GM12878 (cell line): Measurements from ENCODE around the gene RIMS1.

Source experiments
- CEBPB ChIP-seq, 2 experiments: fragments of 150-350 bp in 1 of 2; IDR thresholded peaks; 2 replicates each; pipeline ENCODE4 v1.6.1; 2012 to 2014; ENCODE audit warnings: low read depth in 2 of 2, low read length in 2 of 2, borderline replicate concordance in 1 of 2, inconsistent platforms in 1 of 2
- GABPA ChIP-seq: IDR thresholded peaks from 2 replicates; pipeline ENCODE4 v1.6.1; 2014; ENCODE audit warnings: antibody characterized with exemption, low read depth, mild to moderate bottlenecking, inconsistent platforms
- MLLT1 ChIP-seq: fragments of 450-650 bp; IDR thresholded peaks from 2 replicates; pipeline ENCODE4 v1.6.1; 2016; ENCODE audit warnings: mild to moderate bottlenecking
- SMAD1 ChIP-seq: fragments of 450-650 bp; IDR thresholded peaks from 2 replicates; pipeline ENCODE4 v1.6.1; 2018; ENCODE audit warnings: mild to moderate bottlenecking, low read depth; ENCODE audit not compliant: partially characterized antibody
- ZNF274 ChIP-seq: IDR thresholded peaks from one replicate; pipeline ENCODE4 v1.8.0; 2011; ENCODE audit not compliant: insufficient read length, insufficient read depth
- TF ChIP-seq, protein P1 (sequence below): IDR thresholded peaks from 2 replicates; pipeline ENCODE4 v1.6.1; 2012; ENCODE audit warnings: low read depth, low read length, improper control_type of control experiment
- TF ChIP-seq, protein P2 (sequence below), 3 experiments: IDR thresholded peaks in 2 of 3; conservative IDR thresholded peaks in 1 of 3; 2 replicates each; pipeline ENCODE4 v1.5.1; 2011; ENCODE audit warnings: low read depth in 3 of 3, low read length in 3 of 3, mild to moderate bottlenecking in 3 of 3, control low read depth in 2 of 3, moderate library complexity in 2 of 3, inconsistent platforms in 1 of 3, mixed read lengths in 1 of 3; ENCODE audit not compliant: control insufficient read depth in 2 of 3, insufficient read depth in 1 of 3; ENCODE audit errors: extremely low read depth in 1 of 3
- TF ChIP-seq, protein P3 (sequence below): fragments of 450-650 bp; IDR thresholded peaks from 2 replicates; pipeline ENCODE4 v1.6.1; 2018; ENCODE audit warnings: borderline replicate concordance, mild to moderate bottlenecking; ENCODE audit not compliant: partially characterized antibody

DNA sequence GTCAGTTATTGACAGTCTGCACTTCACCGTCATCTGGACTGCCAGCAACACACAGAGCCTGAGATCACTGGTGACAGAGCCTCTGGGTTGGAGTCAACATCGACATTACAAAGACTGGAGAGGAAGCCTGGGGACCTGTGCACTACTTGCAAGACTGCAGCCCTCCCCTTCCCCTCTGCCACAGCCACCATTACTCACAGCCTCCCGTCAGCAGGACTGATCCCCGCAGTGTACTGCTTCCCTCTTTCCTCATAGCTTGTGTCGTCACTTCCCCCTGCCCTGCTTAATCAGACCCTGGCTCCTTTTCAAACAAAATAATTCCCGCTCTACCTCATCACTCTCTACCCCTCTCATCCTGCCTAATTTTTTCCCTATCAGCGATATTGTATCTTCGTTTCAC, 500.0 kb downstream of the RIMS1 start:
- TF ChIP-seq, protein P1, sequence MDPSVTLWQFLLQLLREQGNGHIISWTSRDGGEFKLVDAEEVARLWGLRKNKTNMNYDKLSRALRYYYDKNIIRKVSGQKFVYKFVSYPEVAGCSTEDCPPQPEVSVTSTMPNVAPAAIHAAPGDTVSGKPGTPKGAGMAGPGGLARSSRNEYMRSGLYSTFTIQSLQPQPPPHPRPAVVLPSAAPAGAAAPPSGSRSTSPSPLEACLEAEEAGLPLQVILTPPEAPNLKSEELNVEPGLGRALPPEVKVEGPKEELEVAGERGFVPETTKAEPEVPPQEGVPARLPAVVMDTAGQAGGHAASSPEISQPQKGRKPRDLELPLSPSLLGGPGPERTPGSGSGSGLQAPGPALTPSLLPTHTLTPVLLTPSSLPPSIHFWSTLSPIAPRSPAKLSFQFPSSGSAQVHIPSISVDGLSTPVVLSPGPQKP = no peak
- TF ChIP-seq, protein P2, sequence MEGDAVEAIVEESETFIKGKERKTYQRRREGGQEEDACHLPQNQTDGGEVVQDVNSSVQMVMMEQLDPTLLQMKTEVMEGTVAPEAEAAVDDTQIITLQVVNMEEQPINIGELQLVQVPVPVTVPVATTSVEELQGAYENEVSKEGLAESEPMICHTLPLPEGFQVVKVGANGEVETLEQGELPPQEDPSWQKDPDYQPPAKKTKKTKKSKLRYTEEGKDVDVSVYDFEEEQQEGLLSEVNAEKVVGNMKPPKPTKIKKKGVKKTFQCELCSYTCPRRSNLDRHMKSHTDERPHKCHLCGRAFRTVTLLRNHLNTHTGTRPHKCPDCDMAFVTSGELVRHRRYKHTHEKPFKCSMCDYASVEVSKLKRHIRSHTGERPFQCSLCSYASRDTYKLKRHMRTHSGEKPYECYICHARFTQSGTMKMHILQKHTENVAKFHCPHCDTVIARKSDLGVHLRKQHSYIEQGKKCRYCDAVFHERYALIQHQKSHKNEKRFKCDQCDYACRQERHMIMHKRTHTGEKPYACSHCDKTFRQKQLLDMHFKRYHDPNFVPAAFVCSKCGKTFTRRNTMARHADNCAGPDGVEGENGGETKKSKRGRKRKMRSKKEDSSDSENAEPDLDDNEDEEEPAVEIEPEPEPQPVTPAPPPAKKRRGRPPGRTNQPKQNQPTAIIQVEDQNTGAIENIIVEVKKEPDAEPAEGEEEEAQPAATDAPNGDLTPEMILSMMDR (IDR thresholded peaks at IDR 0.05 in 2 of 3, conservative IDR thresholded peaks at IDR 0.05 in 1 of 3; ENCODE audit: control insufficient read depth in 2 of 3, extremely low read depth in 1 of 3, insufficient read depth in 1 of 3, low read depth in 3 of 3, low read length in 3 of 3) = no peak
- TF ChIP-seq SMAD1 = no peak
- no peak for TF ChIP-seq GABPA
- TF ChIP-seq, protein P3, sequence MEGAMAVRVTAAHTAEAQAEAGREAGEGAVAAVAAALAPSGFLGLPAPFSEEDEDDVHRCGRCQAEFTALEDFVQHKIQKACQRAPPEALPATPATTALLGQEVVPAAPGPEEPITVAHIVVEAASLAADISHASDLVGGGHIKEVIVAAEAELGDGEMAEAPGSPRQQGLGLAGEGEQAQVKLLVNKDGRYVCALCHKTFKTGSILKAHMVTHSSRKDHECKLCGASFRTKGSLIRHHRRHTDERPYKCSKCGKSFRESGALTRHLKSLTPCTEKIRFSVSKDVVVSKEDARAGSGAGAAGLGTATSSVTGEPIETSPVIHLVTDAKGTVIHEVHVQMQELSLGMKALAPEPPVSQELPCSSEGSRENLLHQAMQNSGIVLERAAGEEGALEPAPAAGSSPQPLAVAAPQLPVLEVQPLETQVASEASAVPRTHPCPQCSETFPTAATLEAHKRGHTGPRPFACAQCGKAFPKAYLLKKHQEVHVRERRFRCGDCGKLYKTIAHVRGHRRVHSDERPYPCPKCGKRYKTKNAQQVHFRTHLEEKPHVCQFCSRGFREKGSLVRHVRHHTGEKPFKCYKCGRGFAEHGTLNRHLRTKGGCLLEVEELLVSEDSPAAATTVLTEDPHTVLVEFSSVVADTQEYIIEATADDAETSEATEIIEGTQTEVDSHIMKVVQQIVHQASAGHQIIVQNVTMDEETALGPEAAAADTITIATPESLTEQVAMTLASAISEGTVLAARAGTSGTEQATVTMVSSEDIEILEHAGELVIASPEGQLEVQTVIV = no peak
- TF ChIP-seq MLLT1 = no peak
- no peak for TF ChIP-seq ZNF274
- TF ChIP-seq CEBPB (IDR thresholded peaks at IDR 0.05; ENCODE audit: borderline replicate concordance in 1 of 2, low read depth in 2 of 2, low read length in 2 of 2) = no peak
